RWPE2 (cell line): ENCODE results near the gene TMEM108.

Experiments
- ATAC-seq: fragments of 200-7000 bp; cut with Tn5 transposase; 3 replicates; pipeline ENCODE4 v1.9.1; 2021; ENCODE audit warnings: low read depth
- DNase-seq: peaks from one replicate; pipeline ENCODE4 v3.0.0-alpha.2; 2020; ENCODE audit warnings: low spot score
- H3K27ac ChIP-seq: fragments of 450-650 bp; 2 replicates; pipeline ENCODE4 v1.5.1; 2017; ENCODE audit warnings: mild to moderate bottlenecking; ENCODE audit not compliant: poor library complexity, severe bottlenecking
- H3K27me3 ChIP-seq: fragments of 250-450 bp; sonication (Bioruptor Pico); 2 replicates; pipeline ENCODE4 v1.5.1; 2021; ENCODE audit warnings: mild to moderate bottlenecking, moderate library complexity; ENCODE audit not compliant: insufficient read depth, poor library complexity, severe bottlenecking
- H3K36me3 ChIP-seq: fragments of 250-450 bp; sonication (Bioruptor Pico); 2 replicates; pipeline ENCODE4 v1.5.1; 2020; ENCODE audit warnings: low read depth, mild to moderate bottlenecking, moderate library complexity
- H3K4me1 ChIP-seq: fragments of 250-450 bp; sonication (Bioruptor Pico); 2 replicates; pipeline ENCODE4 v1.5.1; 2021; ENCODE audit warnings: mild to moderate bottlenecking, moderate library complexity; ENCODE audit not compliant: insufficient read depth, poor library complexity, severe bottlenecking
- H3K4me3 ChIP-seq: fragments of 250-450 bp; sonication (Bioruptor Pico); 2 replicates; pipeline ENCODE4 v1.5.1; 2021; ENCODE audit warnings: mild to moderate bottlenecking, moderate library complexity; ENCODE audit not compliant: severe bottlenecking
- H3K9me3 ChIP-seq: fragments of 250-450 bp; sonication (Bioruptor Pico); 2 replicates; pipeline ENCODE4 v1.5.1; 2021; ENCODE audit warnings: mild to moderate bottlenecking, moderate library complexity; ENCODE audit not compliant: severe bottlenecking
- TF ChIP-seq, protein P1 (sequence below): fragments of 450-650 bp; IDR thresholded peaks from one replicate; pipeline ENCODE4 v1.5.1; 2017; ENCODE audit warnings: mild to moderate bottlenecking, moderate library complexity; ENCODE audit not compliant: poor library complexity, severe bottlenecking

The TMEM108 gene

DNA sequence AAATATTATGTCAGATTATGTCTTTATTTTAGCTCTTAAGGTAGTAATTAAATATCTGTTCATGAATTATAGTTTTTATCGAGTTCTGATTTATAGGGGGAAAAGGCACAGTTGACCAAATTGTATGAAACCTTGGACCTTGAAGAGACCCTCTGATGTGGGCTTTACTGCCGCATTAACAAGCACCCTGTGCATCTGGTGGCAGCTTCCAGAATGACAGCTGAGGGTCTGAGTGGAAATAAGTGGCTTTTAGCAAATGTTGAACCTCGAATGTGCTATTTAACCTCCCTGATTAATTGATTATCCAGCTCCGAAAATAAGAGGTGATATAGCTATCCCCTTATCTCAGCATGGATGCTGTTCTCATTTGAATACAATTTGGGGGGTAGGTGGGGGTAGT lies 87.0 kb downstream of the TMEM108 start:
- ATAC-seq (no peak), DNase-seq (no peak)
- Histone ChIP-seq H3K27me3 (no peaks in the 10 kb centered on the region), H3K9me3 (no peaks in the 10 kb centered on the region), H3K27ac (no peak overlapping the region), H3K36me3 (no peaks in the 10 kb centered on the region), H3K4me1 (no peaks in the 10 kb centered on the region), H3K4me3 (no peak overlapping the region)
- TF ChIP-seq, protein P1, sequence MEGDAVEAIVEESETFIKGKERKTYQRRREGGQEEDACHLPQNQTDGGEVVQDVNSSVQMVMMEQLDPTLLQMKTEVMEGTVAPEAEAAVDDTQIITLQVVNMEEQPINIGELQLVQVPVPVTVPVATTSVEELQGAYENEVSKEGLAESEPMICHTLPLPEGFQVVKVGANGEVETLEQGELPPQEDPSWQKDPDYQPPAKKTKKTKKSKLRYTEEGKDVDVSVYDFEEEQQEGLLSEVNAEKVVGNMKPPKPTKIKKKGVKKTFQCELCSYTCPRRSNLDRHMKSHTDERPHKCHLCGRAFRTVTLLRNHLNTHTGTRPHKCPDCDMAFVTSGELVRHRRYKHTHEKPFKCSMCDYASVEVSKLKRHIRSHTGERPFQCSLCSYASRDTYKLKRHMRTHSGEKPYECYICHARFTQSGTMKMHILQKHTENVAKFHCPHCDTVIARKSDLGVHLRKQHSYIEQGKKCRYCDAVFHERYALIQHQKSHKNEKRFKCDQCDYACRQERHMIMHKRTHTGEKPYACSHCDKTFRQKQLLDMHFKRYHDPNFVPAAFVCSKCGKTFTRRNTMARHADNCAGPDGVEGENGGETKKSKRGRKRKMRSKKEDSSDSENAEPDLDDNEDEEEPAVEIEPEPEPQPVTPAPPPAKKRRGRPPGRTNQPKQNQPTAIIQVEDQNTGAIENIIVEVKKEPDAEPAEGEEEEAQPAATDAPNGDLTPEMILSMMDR, result no peak

- Histone ChIP-seq H3K27ac (no peak overlapping the region), H3K27me3 (no peaks in the 10 kb centered on the region), H3K9me3 (no peaks in the 10 kb centered on the region), H3K4me1 (no peaks in the 10 kb centered on the region), H3K4me3 (no peak overlapping the region), H3K36me3 (no peaks in the 10 kb centered on the region)
- ATAC-seq (no peak), DNase-seq (no peak)
- TF ChIP-seq, protein P1, result no peak
Observed at GRCh38 chr3:133125802-133126201, 87.6 kb downstream of the TMEM108 start.

DNA sequence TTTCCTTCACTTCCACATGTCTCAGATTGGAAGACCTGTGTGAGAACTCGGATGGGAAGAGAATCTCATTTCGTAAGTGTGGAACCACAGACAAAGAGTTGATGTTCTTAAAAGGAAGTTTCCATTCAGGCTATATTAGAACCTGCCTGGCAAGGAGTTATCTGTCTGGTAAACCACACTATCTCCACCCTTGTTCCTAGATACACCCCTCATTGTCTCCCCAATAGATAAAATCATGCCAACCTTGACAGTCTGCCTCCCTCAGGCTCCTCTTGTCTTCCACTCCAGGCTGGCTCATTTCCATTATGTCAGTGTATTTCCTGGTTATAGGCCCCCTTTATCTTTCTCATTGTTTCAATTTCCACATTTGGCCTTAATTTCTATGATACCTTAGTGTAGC lies 89.2 kb downstream of the TMEM108 start:
- no peaks in the 10 kb centered on the region for H3K36me3 ChIP-seq
- no peaks in the 10 kb centered on the region for H3K4me1 ChIP-seq
- H3K4me3 ChIP-seq, result no peak overlapping the region
- DNase-seq (no peak), ATAC-seq (no peak)
- H3K27ac ChIP-seq, result no peak overlapping the region
- H3K27me3 ChIP-seq, result no peaks in the 10 kb centered on the region
- no peaks in the 10 kb centered on the region for H3K9me3 ChIP-seq
- TF ChIP-seq, protein P1, result no peak

- H3K9me3 ChIP-seq, result no peaks in the 10 kb centered on the region
- DNase-seq (no peak), ATAC-seq (no peak)
- H3K36me3 ChIP-seq, result no peaks in the 10 kb centered on the region
- no peaks in the 10 kb centered on the region for H3K4me1 ChIP-seq
- TF ChIP-seq, protein P1, result no peak
- H3K27ac ChIP-seq, result no peak overlapping the region
- H3K4me3 ChIP-seq, result no peak overlapping the region
- no peaks in the 10 kb centered on the region for H3K27me3 ChIP-seq
Observed at GRCh38 chr3:133130168-133130567, 92.0 kb downstream of the TMEM108 start.

GRCh38 chr3:133135306-133135705 lies 97.1 kb downstream of the TMEM108 start:
- DNase-seq (no peak), ATAC-seq (no peak)
- TF ChIP-seq, protein P1, result no peak
- Histone ChIP-seq H3K27ac (no peak overlapping the region), H3K27me3 (no peaks in the 10 kb centered on the region), H3K4me3 (no peak overlapping the region), H3K36me3 (no peaks in the 10 kb centered on the region), H3K9me3 (no peaks in the 10 kb centered on the region), H3K4me1 (no peaks in the 10 kb centered on the region)
